Stomach (tissue), 4 donors: ENCODE data around the gene SLFNL1.

ENCODE experiments used
- CTCF ChIP-seq, 7 experiments: fragments of 450-650 bp in 4 of 7; fragments of 200-600 bp in 3 of 7; sonication (generic) in 3 of 7; IDR thresholded peaks; one replicate each; pipeline ENCODE4 v1.5.1; 2016 to 2019; ENCODE audit warnings: antibody characterized with exemption in 7 of 7, control low read depth in 2 of 7, mild to moderate bottlenecking in 1 of 7
- EP300 ChIP-seq: sonication (generic); formaldehyde crosslinking; IDR thresholded peaks from one replicate; pipeline ENCODE4 v1.6.1; 2017; ENCODE audit warnings: antibody characterized with exemption

GRCh38 chr1:41020109-41020576 is 1.4 kb downstream of the SLFNL1 start:
- no peak for TF ChIP-seq CTCF (IDR thresholded peaks at IDR 0.05)
- no peak for TF ChIP-seq EP300
